HG03354 (cell line): ENCODE data around the gene IVL.

ENCODE experiments used
- ATAC-seq: cut with Tn5 transposase; IDR thresholded peaks from one replicate; pipeline ENCODE4 v1.9.1; 2021; ENCODE audit warnings: mild to moderate bottlenecking; ENCODE audit not compliant: unreplicated experiment, poor library complexity, severe bottlenecking

IVL gene

GRCh38 chr1:152942161-152942560, 33.8 kb downstream of the IVL start:
- ATAC-seq: no peak

GRCh38 chr1:152946248-152946647, 37.9 kb downstream of the IVL start:
- no peak for ATAC-seq

- no peak for ATAC-seq
These were observed 38.4 kb downstream of the IVL start, which contains the start of gene SPRR5 for GRCh38 chr1:152946651-152947256. Gene SPRR5 (plus strand): TSS chr1:152947206. CDS start chr1:152948555, 1,349 bp downstream.

GRCh38 chr1:152951711-152952110, 43.4 kb downstream of the IVL start:
- ATAC-seq: no peak

GRCh38 chr1:152953761-152954160, 45.4 kb downstream of the IVL start:
- ATAC-seq: no peak

GRCh38 chr1:152954436-152954835, 46.1 kb downstream of the IVL start:
- ATAC-seq: no peak

- ATAC-seq: no peak
These were observed 49.2 kb downstream of the IVL start for GRCh38 chr1:152957561-152957960.

GRCh38 chr1:152959273-152959672, 50.9 kb downstream of the IVL start:
- ATAC-seq: no peak

- ATAC-seq: no peak
These were observed 51.6 kb downstream of the IVL start for GRCh38 chr1:152959801-152960451.

GRCh38 chr1:152960452-152961044, 52.2 kb downstream of the IVL start:
- no peak for ATAC-seq
